ENCODE data around the gene SPATA4. TPM values are rescaled to one million over a fixed set of nuclear protein-coding genes. Genes with fewer than 3 reads are reported as not detected.

Gene SPATA4
- total and polyA plus RNA-seq, 2 of the 13 experiments (the other 11 are each of a cell fraction or from before 2014, with no cell fraction given): not detected

DNA sequence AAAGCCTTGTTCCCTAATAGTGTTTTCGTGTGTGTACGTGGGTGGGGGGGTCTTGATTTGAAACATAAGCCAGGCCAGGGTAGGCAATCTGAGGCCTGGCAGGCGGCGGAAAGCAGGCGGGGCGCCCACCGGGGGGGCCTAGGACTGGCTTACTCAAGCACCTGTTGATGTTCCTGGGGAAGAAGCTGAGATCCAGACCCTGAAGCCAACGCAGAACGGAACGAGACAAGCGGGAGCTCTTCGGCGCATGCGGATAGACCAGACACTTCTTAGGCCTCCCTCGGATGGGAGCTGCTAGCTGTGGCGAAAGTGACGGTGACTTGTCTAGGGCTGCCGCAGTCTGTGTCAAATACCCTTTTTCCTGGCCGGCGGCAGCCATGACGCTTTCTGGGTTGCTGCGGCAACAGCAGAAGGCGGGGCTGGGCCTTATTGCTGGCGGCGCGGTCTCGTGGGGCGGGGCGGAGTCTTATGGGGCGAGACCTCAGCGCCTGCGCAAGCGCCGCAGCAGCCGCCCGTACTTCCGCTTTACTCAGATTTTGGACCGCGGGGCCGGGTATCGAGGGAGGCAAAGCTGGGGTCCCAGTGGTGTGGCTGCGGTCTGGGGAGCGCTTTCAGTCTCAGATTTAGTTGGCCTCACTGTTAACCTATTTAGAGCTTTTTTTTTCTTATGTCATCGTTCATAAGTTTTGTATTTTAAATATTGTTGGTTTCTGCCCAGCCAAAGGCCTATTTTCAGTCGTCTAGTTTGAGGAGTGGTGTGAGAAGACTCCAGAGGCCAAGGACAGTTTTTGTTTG lies at the start of gene SPATA4 (continued):
- 0 out of 2 replicates have a peak, but pooled peaks have one; percentile 28 for TF ChIP-seq TSC22D2 (CRISPR knock-in tag; IDR thresholded peaks at IDR 0.05; ENCODE audit: borderline replicate concordance)
- peak; percentile 40 for TF ChIP-seq GABPA (IDR thresholded peaks at IDR 0.05; ENCODE audit: low read depth, low read length)
- peak; percentile 86 for TF ChIP-seq GABPA (CRISPR knock-in tag; IDR thresholded peaks at IDR 0.05; ENCODE audit: low read depth)
- TF ChIP-seq KLF16 (CRISPR knock-in tag; IDR thresholded peaks at IDR 0.05): peak in 1 of 2 experiments; percentile 26; a peak in 1 of 4 replicates
- peak; percentile 62 for TF ChIP-seq POLR2G (IDR thresholded peaks at IDR 0.05; ENCODE audit: low read depth, low read length)
- peak; percentile 80; the same call in 2 of the 3 replicates for TF ChIP-seq MXI1 (IDR thresholded peaks at IDR 0.05; ENCODE audit: borderline replicate concordance, low read depth, low read length)
- no peak for TF ChIP-seq NFE2 (CRISPR knock-in tag; IDR thresholded peaks at IDR 0.05)
- TF ChIP-seq, protein P1, sequence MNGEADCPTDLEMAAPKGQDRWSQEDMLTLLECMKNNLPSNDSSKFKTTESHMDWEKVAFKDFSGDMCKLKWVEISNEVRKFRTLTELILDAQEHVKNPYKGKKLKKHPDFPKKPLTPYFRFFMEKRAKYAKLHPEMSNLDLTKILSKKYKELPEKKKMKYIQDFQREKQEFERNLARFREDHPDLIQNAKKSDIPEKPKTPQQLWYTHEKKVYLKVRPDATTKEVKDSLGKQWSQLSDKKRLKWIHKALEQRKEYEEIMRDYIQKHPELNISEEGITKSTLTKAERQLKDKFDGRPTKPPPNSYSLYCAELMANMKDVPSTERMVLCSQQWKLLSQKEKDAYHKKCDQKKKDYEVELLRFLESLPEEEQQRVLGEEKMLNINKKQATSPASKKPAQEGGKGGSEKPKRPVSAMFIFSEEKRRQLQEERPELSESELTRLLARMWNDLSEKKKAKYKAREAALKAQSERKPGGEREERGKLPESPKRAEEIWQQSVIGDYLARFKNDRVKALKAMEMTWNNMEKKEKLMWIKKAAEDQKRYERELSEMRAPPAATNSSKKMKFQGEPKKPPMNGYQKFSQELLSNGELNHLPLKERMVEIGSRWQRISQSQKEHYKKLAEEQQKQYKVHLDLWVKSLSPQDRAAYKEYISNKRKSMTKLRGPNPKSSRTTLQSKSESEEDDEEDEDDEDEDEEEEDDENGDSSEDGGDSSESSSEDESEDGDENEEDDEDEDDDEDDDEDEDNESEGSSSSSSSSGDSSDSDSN (CRISPR knock-in tag; IDR thresholded peaks at IDR 0.05): no peak
- 0 out of 2 replicates have a peak, but pooled peaks have one; percentile 30 for TF ChIP-seq DMAP1 (CRISPR knock-in tag; IDR thresholded peaks at IDR 0.05)
- TF ChIP-seq MYNN (CRISPR knock-in tag; IDR thresholded peaks at IDR 0.05; ENCODE audit: low read depth): no peak
- TF ChIP-seq ZFP62 (CRISPR knock-in tag; IDR thresholded peaks at IDR 0.05): no peak
- no peak for TF ChIP-seq ZNF138 (CRISPR knock-in tag; IDR thresholded peaks at IDR 0.05; ENCODE audit: low read depth)
- no peak for TF ChIP-seq POLR2AphosphoS2 (IDR thresholded peaks at IDR 0.05; ENCODE audit: low read depth, low read length)
- peak; percentile 58; the same call in 1 of the 2 replicates for TF ChIP-seq ZNF501 (CRISPR knock-in tag; IDR thresholded peaks at IDR 0.05)
- TF ChIP-seq, protein P2, sequence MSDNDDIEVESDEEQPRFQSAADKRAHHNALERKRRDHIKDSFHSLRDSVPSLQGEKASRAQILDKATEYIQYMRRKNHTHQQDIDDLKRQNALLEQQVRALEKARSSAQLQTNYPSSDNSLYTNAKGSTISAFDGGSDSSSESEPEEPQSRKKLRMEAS (IDR thresholded peaks at IDR 0.05): peak; percentile 78
- peak; percentile 56; the same call in 1 of the 2 replicates for TF ChIP-seq FOXC1 (CRISPR knock-in tag; IDR thresholded peaks at IDR 0.05; ENCODE audit: borderline replicate concordance)
- TF ChIP-seq ZNF563 (CRISPR knock-in tag; IDR thresholded peaks at IDR 0.05): peak; percentile 45; the same call in 1 of the 2 replicates
- TF ChIP-seq GABPB1 (CRISPR knock-in tag; IDR thresholded peaks at IDR 0.05): peak; percentile 97
- no peak for TF ChIP-seq PPARG (CRISPR knock-in tag; conservative IDR thresholded peaks at IDR 0.05)
- 0 out of 2 replicates have a peak, but pooled peaks have one; percentile 34 for TF ChIP-seq GATAD1 (CRISPR knock-in tag; IDR thresholded peaks at IDR 0.05)
- TF ChIP-seq MTA1 (CRISPR knock-in tag; IDR thresholded peaks at IDR 0.05; ENCODE audit: borderline replicate concordance): no peak
- TF ChIP-seq KLF12 (CRISPR knock-in tag; IDR thresholded peaks at IDR 0.05; ENCODE audit: borderline replicate concordance): no peak
- TF ChIP-seq YEATS4 (CRISPR knock-in tag; IDR thresholded peaks at IDR 0.05; ENCODE audit: borderline replicate concordance): peak; percentile 39; the same call in 1 of the 2 replicates
